Activated CD8-positive, alpha-beta memory T cell treated with anti-CD3 and anti-CD28 coated beads for 4 hours (primary cell): ENCODE data around the gene HCCS.
A peak's percentile ranks its signal among the peaks of the same experiment; 100 is the strongest.

Experiments
- DNase-seq, 2 donors: peaks; one replicate each; pipeline ENCODE4 v3.0.0-alpha.2; 2020; ENCODE audit warnings: low read depth in 2 of 2

Gene HCCS

GRCh38 chrX:11111037-11111851, at the start of gene HCCS:
TSS of gene HCCS (plus strand) at chrX:11111332. CDS start at chrX:11112061, 729 bp downstream.
- DNase-seq = peak; percentile 62 to 75

- no peak for DNase-seq
Observed at GRCh38 chrX:11064276-11064675, 46.9 kb upstream of the HCCS start.

- no peak for DNase-seq
Observed at GRCh38 chrX:11064851-11065600, 46.1 kb upstream of the HCCS start.

GRCh38 chrX:11066812-11067211, 44.3 kb upstream of the HCCS start:
- no peak for DNase-seq

- DNase-seq = no peak
Observed at GRCh38 chrX:11073381-11073780, 37.8 kb upstream of the HCCS start.

- no peak for DNase-seq
Observed at GRCh38 chrX:11080741-11081305, 30.3 kb upstream of the HCCS start.

GRCh38 chrX:11081511-11081910, 29.6 kb upstream of the HCCS start:
- DNase-seq = no peak

GRCh38 chrX:11085305-11085704, 25.8 kb upstream of the HCCS start:
- no peak for DNase-seq

GRCh38 chrX:11089802-11090201, 21.3 kb upstream of the HCCS start:
- DNase-seq = no peak

- DNase-seq = no peak
Observed at GRCh38 chrX:11097933-11098332, 13.2 kb upstream of the HCCS start.

- no peak for DNase-seq
Observed at GRCh38 chrX:11099465-11099864, 11.7 kb upstream of the HCCS start.

GRCh38 chrX:11100281-11101035, 10.7 kb upstream of the HCCS start:
- no peak for DNase-seq

GRCh38 chrX:11103006-11103405, 8.1 kb upstream of the HCCS start:
- no peak for DNase-seq

GRCh38 chrX:11103751-11104150, 7.4 kb upstream of the HCCS start:
- DNase-seq = no peak

GRCh38 chrX:11105080-11105479, 6.1 kb upstream of the HCCS start:
- no peak for DNase-seq

GRCh38 chrX:11108253-11108941, 2.7 kb upstream of the HCCS start:
- DNase-seq = no peak

GRCh38 chrX:11109968-11110367, 1.2 kb upstream of the HCCS start:
- DNase-seq = no peak

- no peak for DNase-seq
Observed at GRCh38 chrX:11111947-11112346, 815 bp downstream of the HCCS start.

- DNase-seq = no peak
Observed at GRCh38 chrX:11113731-11114130, 2.6 kb downstream of the HCCS start.

GRCh38 chrX:11117745-11118144, 6.6 kb downstream of the HCCS start:
- DNase-seq = no peak

GRCh38 chrX:11119313-11119943, 8.3 kb downstream of the HCCS start:
- DNase-seq = no peak
